ENCODE data around the gene ITGA11.

Gene ITGA11

GRCh38 chr15:68311464-68311835 is 120.5 kb downstream of the ITGA11 start:
- no peak for DNase-seq (ENCODE audit: low read depth in 2 of 2)

- no peak for DNase-seq (ENCODE audit: low read depth in 2 of 2)
Observed at GRCh38 chr15:68310804-68311463, 121.0 kb downstream of the ITGA11 start.

- DNase-seq (ENCODE audit: low read depth in 2 of 2) = no peak
Observed at GRCh38 chr15:68310178-68310803, 121.7 kb downstream of the ITGA11 start.

GRCh38 chr15:68309024-68309423 is 122.9 kb downstream of the ITGA11 start:
- no peak for DNase-seq (ENCODE audit: low read depth in 2 of 2)

- DNase-seq (ENCODE audit: low read depth in 2 of 2) = no peak
Observed at GRCh38 chr15:68307131-68307928, 124.6 kb downstream of the ITGA11 start.

GRCh38 chr15:68305420-68305871 is 126.5 kb downstream of the ITGA11 start:
- no peak for DNase-seq (ENCODE audit: low read depth in 2 of 2)

- DNase-seq (ENCODE audit: low read depth in 2 of 2) = no peak
Observed at GRCh38 chr15:68304589-68305337, 127.2 kb downstream of the ITGA11 start.

- DNase-seq (ENCODE audit: low read depth in 2 of 2) = no peak
Observed at GRCh38 chr15:68303560-68304436, 128.2 kb downstream of the ITGA11 start.

- DNase-seq (ENCODE audit: low read depth in 2 of 2) = no peak
Observed at GRCh38 chr15:68303134-68303533, 128.8 kb downstream of the ITGA11 start.

- no peak for DNase-seq (ENCODE audit: low read depth in 2 of 2)
Observed at GRCh38 chr15:68302729-68303128, 129.2 kb downstream of the ITGA11 start.

GRCh38 chr15:68301301-68301700 is 130.7 kb downstream of the ITGA11 start:
- no peak for DNase-seq (ENCODE audit: low read depth in 2 of 2)

GRCh38 chr15:68300115-68300940 is 131.6 kb downstream of the ITGA11 start:
- DNase-seq (ENCODE audit: low read depth in 2 of 2) = no peak

- DNase-seq (ENCODE audit: low read depth in 2 of 2) = no peak
Observed at GRCh38 chr15:68299436-68299835, 132.5 kb downstream of the ITGA11 start.

- peak in 1 of 2 donors; percentile 28 for DNase-seq (ENCODE audit: low read depth in 2 of 2)
Observed at GRCh38 chr15:68298882-68299381, 133.0 kb downstream of the ITGA11 start.

GRCh38 chr15:68298336-68298735 is 133.6 kb downstream of the ITGA11 start:
- no peak for DNase-seq (ENCODE audit: low read depth in 2 of 2)

- no peak for DNase-seq (ENCODE audit: low read depth in 2 of 2)
Observed at GRCh38 chr15:68295014-68295805, 136.8 kb downstream of the ITGA11 start.

- DNase-seq (ENCODE audit: low read depth in 2 of 2) = no peak
Observed at GRCh38 chr15:68292967-68293366, 139.0 kb downstream of the ITGA11 start.

- DNase-seq (ENCODE audit: low read depth in 2 of 2) = no peak
Observed at GRCh38 chr15:68292157-68292781, 139.7 kb downstream of the ITGA11 start.

- no peak for DNase-seq (ENCODE audit: low read depth in 2 of 2)
Observed at GRCh38 chr15:68290715-68291114, 141.2 kb downstream of the ITGA11 start.
